Measurements from ENCODE around the gene B3GALT6. TPM values are rescaled to one million over a fixed set of nuclear protein-coding genes. Genes with fewer than 3 reads are reported as not detected.

Gene B3GALT6
- total RNA-seq, 1 experiment from 2014 or later: 20.0 TPM

GRCh38 chr1:1280782-1281481 is 48.9 kb downstream of the B3GALT6 start:
- DNase-seq (ENCODE audit: low spot score) (no peak), ATAC-seq (no peak)
- CTCF ChIA-PET: interaction anchor here (1.4 to 1.5 kb wide), 2 partner anchors 9 to 11 kb away, joined by 4 to 8 read pairs; no protein-coding TSS in a partner anchor
- POLR2A ChIA-PET: no interaction called here
- H3K27me3 Mint-ChIP-seq (ENCODE audit: low read depth): no peaks in the 10 kb centered on the region
- no peak overlapping the region for H3K4me3 Mint-ChIP-seq
- no peaks in the 10 kb centered on the region for H3K36me3 Mint-ChIP-seq
- no peaks in the 10 kb centered on the region for H3K4me1 Mint-ChIP-seq
- H3K27ac Mint-ChIP-seq: no peak overlapping the region
- H3K9me3 Mint-ChIP-seq: peaks cover 5% of the 10 kb centered on the region
- TF ChIP-seq GRHL2 (CRISPR knock-in tag; IDR thresholded peaks at IDR 0.05; ENCODE audit: insufficient replicate concordance, severe bottlenecking): no peak
- no peak for TF ChIP-seq ATF6 (CRISPR knock-in tag; IDR thresholded peaks at IDR 0.05)
- no peak for TF ChIP-seq TP53 (CRISPR knock-in tag; IDR thresholded peaks at IDR 0.05)

- DNase-seq (ENCODE audit: low spot score) (peak; percentile 18), ATAC-seq (no peak)
- ChIA-PET CTCF (interaction anchor here (1.1 to 1.5 kb wide), 4 partner anchors 8 to 19 kb away, joined by 3 to 8 read pairs (median 4); no protein-coding TSS in a partner anchor), POLR2A (no interaction called here)
- Mint-ChIP-seq H3K27me3 (ENCODE audit: low read depth) (no peaks in the 10 kb centered on the region), H3K36me3 (no peaks in the 10 kb centered on the region), H3K4me1 (no peaks in the 10 kb centered on the region), H3K9me3 (peaks cover 5% of the 10 kb centered on the region), H3K27ac (no peak overlapping the region), H3K4me3 (no peak overlapping the region)
- TF ChIP-seq ERG (CRISPR knock-in tag; IDR thresholded peaks at IDR 0.05): no peak
- no peak for TF ChIP-seq HMGA2 (CRISPR knock-in tag; IDR thresholded peaks at IDR 0.05)
- no peak for TF ChIP-seq CREB1 (CRISPR knock-in tag; IDR thresholded peaks at IDR 0.05)
- TF ChIP-seq FOXJ3 (CRISPR knock-in tag; IDR thresholded peaks at IDR 0.05; ENCODE audit: borderline replicate concordance): no peak
- TF ChIP-seq ZNF423 (CRISPR knock-in tag; IDR thresholded peaks at IDR 0.05): no peak
- TF ChIP-seq ZNF532 (CRISPR knock-in tag; IDR thresholded peaks at IDR 0.05; ENCODE audit: borderline replicate concordance): no peak
- no peak for TF ChIP-seq CBFB (CRISPR knock-in tag; IDR thresholded peaks at IDR 0.05; ENCODE audit: low read depth)
- no peak for TF ChIP-seq SMAD4 (CRISPR knock-in tag; IDR thresholded peaks at IDR 0.05)
- no peak for TF ChIP-seq ZNF281 (CRISPR knock-in tag; IDR thresholded peaks at IDR 0.05)
- no peak for TF ChIP-seq ZNF416 (CRISPR knock-in tag; IDR thresholded peaks at IDR 0.05)
- no peak for TF ChIP-seq ZNF317 (CRISPR knock-in tag; IDR thresholded peaks at IDR 0.05; ENCODE audit: borderline replicate concordance, low read depth)
- TF ChIP-seq MAX (CRISPR knock-in tag; IDR thresholded peaks at IDR 0.05): no peak
- TF ChIP-seq NFE2L1 (CRISPR knock-in tag; IDR thresholded peaks at IDR 0.05): no peak
- TF ChIP-seq ZNF232 (CRISPR knock-in tag; IDR thresholded peaks at IDR 0.05): no peak
- no peak for TF ChIP-seq EMX1 (CRISPR knock-in tag; IDR thresholded peaks at IDR 0.05)
- TF ChIP-seq FOXK1 (CRISPR knock-in tag; IDR thresholded peaks at IDR 0.05): no peak
- no peak for TF ChIP-seq ZNF425 (CRISPR knock-in tag; conservative IDR thresholded peaks at IDR 0.05)
These were observed 49.7 kb downstream of the B3GALT6 start for GRCh38 chr1:1281533-1282321.

All from WTC11 (cell line).